CD4-positive, alpha-beta T cell treated with Interleukin-1 beta for 1 hour (primary cell): ENCODE data around the gene CPXM1.
"Not testable (repeated sequence)": the region's sequence is repeated elsewhere in the genome, so short reads cannot be mapped to it uniquely, and the experiment has no call there.

Source experiments
- DNase-seq, 2 donors: peaks; one replicate each; pipeline ENCODE4 v3.0.0-alpha.2; 2020 to 2022

The CPXM1 gene

GRCh38 chr20:2799688-2800520 is 523 bp downstream of the CPXM1 start:
- no peak for DNase-seq

- no peak for DNase-seq
Measured at GRCh38 chr20:2799271-2799670, 1.2 kb downstream of the CPXM1 start.

GRCh38 chr20:2798814-2799213 is 1.6 kb downstream of the CPXM1 start:
- DNase-seq, result no peak

GRCh38 chr20:2798095-2798805 is 2.2 kb downstream of the CPXM1 start:
- DNase-seq, result no peak

- DNase-seq, result no peak
Measured at GRCh38 chr20:2797136-2797983, 3.1 kb downstream of the CPXM1 start.

- DNase-seq, result no peak
Measured at GRCh38 chr20:2796011-2796660, 4.3 kb downstream of the CPXM1 start.

GRCh38 chr20:2795451-2795850 is 5.0 kb downstream of the CPXM1 start:
- DNase-seq, result no peak

- no peak for DNase-seq
Measured at GRCh38 chr20:2794866-2795447, 5.5 kb downstream of the CPXM1 start.

- DNase-seq, result no peak
Measured at GRCh38 chr20:2794202-2794748, 6.2 kb downstream of the CPXM1 start.

- DNase-seq, result no peak
Measured at GRCh38 chr20:2793471-2793870, 7.0 kb downstream of the CPXM1 start.

GRCh38 chr20:2783908-2784566 is 16.4 kb downstream of the CPXM1 start:
- DNase-seq, result no peak

GRCh38 chr20:2780948-2781347 is 19.5 kb downstream of the CPXM1 start:
- DNase-seq, result no peak

GRCh38 chr20:2778602-2779321 is 21.7 kb downstream of the CPXM1 start:
- DNase-seq, result no peak

- no peak for DNase-seq
Measured at GRCh38 chr20:2775139-2775538, 25.3 kb downstream of the CPXM1 start.

- DNase-seq, result no peak
Measured at GRCh38 chr20:2773812-2774211, 26.6 kb downstream of the CPXM1 start.

- DNase-seq, result no peak
Measured at GRCh38 chr20:2771631-2772080, 28.8 kb downstream of the CPXM1 start.

GRCh38 chr20:2770091-2770490 is 30.3 kb downstream of the CPXM1 start:
- DNase-seq, result not testable (repeated sequence)

GRCh38 chr20:2768632-2769015 is 31.8 kb downstream of the CPXM1 start:
- DNase-seq, result no peak

GRCh38 chr20:2767768-2768631 is 32.4 kb downstream of the CPXM1 start:
- DNase-seq, result no peak

GRCh38 chr20:2763186-2763585 is 37.2 kb downstream of the CPXM1 start:
- DNase-seq, result no peak
